H9 (cell line): ENCODE data around the gene AFAP1. TPM values are rescaled to one million over a fixed set of nuclear protein-coding genes. Genes with fewer than 3 reads are reported as not detected.

ENCODE experiments used
- DNase-seq: peaks from one replicate; pipeline ENCODE4 v3.0.0-alpha.2; 2017
- H2AFZ ChIP-seq: one replicate; pipeline ENCODE4 v1.6.1; 2013; ENCODE audit warnings: mild to moderate bottlenecking, low read length, control low read depth, moderate library complexity
- H2AK5ac ChIP-seq: 2 replicates; pipeline ENCODE4 v1.6.1; 2013; ENCODE audit warnings: low read length, control low read depth, mixed read lengths; ENCODE audit not compliant: insufficient read length
- H2BK120ac ChIP-seq: one replicate; pipeline ENCODE4 v1.6.1; 2013; ENCODE audit warnings: low read depth, mild to moderate bottlenecking, low read length, control low read depth, inconsistent platforms; ENCODE audit not compliant: poor library complexity, severe bottlenecking
- H2BK12ac ChIP-seq: 2 replicates; pipeline ENCODE4 v1.6.1; 2013; ENCODE audit warnings: low read length, control low read depth, mixed read lengths, low read depth; ENCODE audit not compliant: insufficient read length
- H2BK15ac ChIP-seq: 2 replicates; pipeline ENCODE4 v1.6.1; 2013; ENCODE audit warnings: low read depth, low read length, control low read depth
- H2BK20ac ChIP-seq: one replicate; pipeline ENCODE4 v1.6.1; 2013; ENCODE audit warnings: low read depth, mild to moderate bottlenecking, low read length, control low read depth, inconsistent platforms; ENCODE audit not compliant: poor library complexity, severe bottlenecking
- H2BK5ac ChIP-seq: 2 replicates; pipeline ENCODE4 v1.6.1; 2013; ENCODE audit warnings: low read length, control low read depth, mixed read lengths; ENCODE audit not compliant: insufficient read length
- H3K14ac ChIP-seq: 2 replicates; pipeline ENCODE4 v1.6.1; 2013; ENCODE audit warnings: low read length, control low read depth; ENCODE audit not compliant: insufficient read depth
- H3K18ac ChIP-seq: 2 replicates; pipeline ENCODE4 v1.6.1; 2013; ENCODE audit warnings: low read depth, mild to moderate bottlenecking, mixed read lengths, low read length, control low read depth; ENCODE audit not compliant: insufficient read length
- H3K23ac ChIP-seq: 2 replicates; pipeline ENCODE4 v1.6.1; 2013; ENCODE audit warnings: low read length, control low read depth, mixed read lengths, low read depth; ENCODE audit not compliant: insufficient read length
- H3K23me2 ChIP-seq: 2 replicates; pipeline ENCODE4 v1.6.1; 2013; ENCODE audit warnings: low read depth, mild to moderate bottlenecking, mixed read lengths, low read length, control low read depth; ENCODE audit not compliant: insufficient read length, poor library complexity, severe bottlenecking
- H3K27ac ChIP-seq: 2 replicates; pipeline ENCODE4 v1.5.1; 2013; ENCODE audit warnings: low read length, control low read depth, mixed read lengths, low read depth; ENCODE audit not compliant: insufficient read length
- H3K27me3 ChIP-seq: 2 replicates; pipeline ENCODE4 v1.6.1; 2013; ENCODE audit warnings: low read length, control low read depth, inconsistent platforms; ENCODE audit not compliant: insufficient read depth
- H3K4ac ChIP-seq: 2 replicates; pipeline ENCODE4 v1.6.1; 2013; ENCODE audit warnings: low read depth, mild to moderate bottlenecking, control low read depth, inconsistent platforms, low read length, moderate library complexity
- H3K4me1 ChIP-seq: 2 replicates; pipeline ENCODE4 v1.6.1; 2013; ENCODE audit warnings: low read length, control low read depth, inconsistent platforms; ENCODE audit not compliant: insufficient read depth
- H3K4me2 ChIP-seq: 2 replicates; pipeline ENCODE4 v1.6.1; 2013; ENCODE audit warnings: low read length, control low read depth, mixed read lengths; ENCODE audit not compliant: insufficient read length, insufficient read depth
- H3K56ac ChIP-seq: 2 replicates; pipeline ENCODE4 v1.6.1; 2013; ENCODE audit warnings: low read depth, mild to moderate bottlenecking, mixed read lengths, low read length, control low read depth; ENCODE audit not compliant: insufficient read length
- H3K79me1 ChIP-seq: 2 replicates; pipeline ENCODE4 v1.6.1; 2013; ENCODE audit warnings: low read depth, mild to moderate bottlenecking, moderate library complexity, low read length, control low read depth, inconsistent platforms; ENCODE audit not compliant: insufficient read depth, poor library complexity, severe bottlenecking
- H3K79me2 ChIP-seq: 2 replicates; pipeline ENCODE4 v1.6.1; 2013; ENCODE audit warnings: low read length, control low read depth, inconsistent platforms; ENCODE audit not compliant: insufficient read depth
- H3K9ac ChIP-seq: 2 replicates; pipeline ENCODE4 v1.6.1; 2013; ENCODE audit warnings: low read length, control low read depth, mixed read lengths; ENCODE audit not compliant: insufficient read length; ENCODE audit errors: extremely low read depth
- H3K9me3 ChIP-seq: one replicate; pipeline ENCODE4 v1.6.1; 2013; ENCODE audit warnings: low read depth, low read length, inconsistent platforms; ENCODE audit not compliant: control insufficient read depth
- H3T11ph ChIP-seq: one replicate; pipeline ENCODE4 v1.6.1; 2013; ENCODE audit warnings: mild to moderate bottlenecking, low read length, control low read depth, inconsistent platforms
- H4K20me1 ChIP-seq: one replicate; pipeline ENCODE4 v1.6.1; 2013; ENCODE audit not compliant: control insufficient read depth, insufficient read length, insufficient read depth
- H4K5ac ChIP-seq: 2 replicates; pipeline ENCODE4 v1.6.1; 2013; ENCODE audit warnings: low read depth, mild to moderate bottlenecking, mixed read lengths, low read length, control low read depth; ENCODE audit not compliant: insufficient read length
- H4K8ac ChIP-seq: replicated peaks from 2 replicates; pipeline ENCODE4 v1.6.1; 2013; ENCODE audit warnings: low read length, control low read depth, mixed read lengths, low read depth; ENCODE audit not compliant: insufficient read length
- H4K91ac ChIP-seq: 2 replicates; pipeline ENCODE4 v1.6.1; 2013; ENCODE audit warnings: low read depth, mild to moderate bottlenecking, moderate library complexity, mixed read lengths, low read length, control low read depth; ENCODE audit not compliant: insufficient read length
- H3K27ac Mint-ChIP-seq, 3 experiments: 2 replicates in 2 of 3; 3 replicates in 1 of 3; pipeline ENCODE4 v1.8.0; 2020 to 2021; ENCODE audit warnings: mixed read lengths in 3 of 3, mild to moderate bottlenecking in 1 of 3, moderate library complexity in 1 of 3
- H3K27me3 Mint-ChIP-seq: 2 replicates; pipeline ENCODE4 v1.8.0; 2021; ENCODE audit warnings: low read depth, mild to moderate bottlenecking, moderate library complexity, mixed read lengths
- H3K36me3 Mint-ChIP-seq, 3 experiments: 2 replicates in 2 of 3; 3 replicates in 1 of 3; pipeline ENCODE4 v1.8.0; 2020 to 2021; ENCODE audit warnings: low read depth in 3 of 3, mixed read lengths in 3 of 3; ENCODE audit not compliant: insufficient read depth in 1 of 3
- H3K4me1 Mint-ChIP-seq, 2 experiments: 2 replicates each; pipeline ENCODE4 v1.8.0; 2020; ENCODE audit warnings: mixed read lengths in 2 of 2
- H3K4me3 Mint-ChIP-seq, 2 experiments: 2 replicates in 1 of 2; 3 replicates in 1 of 2; pipeline ENCODE4 v1.8.0; 2020 to 2021; ENCODE audit warnings: mild to moderate bottlenecking in 2 of 2, mixed read lengths in 2 of 2, moderate library complexity in 1 of 2
- H3K9me3 Mint-ChIP-seq, 2 experiments: 2 replicates in 1 of 2; 3 replicates in 1 of 2; pipeline ENCODE4 v1.8.0; 2020; ENCODE audit warnings: mild to moderate bottlenecking in 2 of 2, mixed read lengths in 2 of 2, moderate library complexity in 1 of 2
- CTCF ChIP-seq: fragments of 200-600 bp; sonication (generic); conservative IDR thresholded peaks from 3 replicates; pipeline ENCODE4 v1.8.0; 2021; ENCODE audit warnings: antibody characterized with exemption, mild to moderate bottlenecking
- WGBS: extraction: QIAGEN DNeasy Blood & Tissue Kit; methylation state at CpG from one replicate; pipeline ENCODE4 v1.1.7; 2013; ENCODE audit warnings: missing lambda C conversion rate, low lambda C conversion rate, mixed read lengths; ENCODE audit not compliant: insufficient read length; ENCODE audit errors: extremely low coverage; 5-methylcytosine and 5-hydroxymethylcytosine counted together
- total RNA-seq: library from RNA; stranded (reverse); gene quantifications from 2 replicates; pipeline ENCODE4 v1.2.1, GENCODE V29; 2021

Gene AFAP1
- total RNA-seq, 1 experiment from 2014 or later: 6.5 TPM

GRCh38 chr4:7956270-7956808 is 16.7 kb upstream of the AFAP1 start:
- Histone ChIP-seq H2BK120ac (no peak overlapping the region), H3K4me1 (peaks cover 2% of the 10 kb centered on the region; the same call in 1 of the 2 replicates), H3K27ac (no peak overlapping the region), H4K5ac (no peak overlapping the region), H3K27me3 (no peaks in the 10 kb centered on the region), H3K4me2 (no peak overlapping the region), H3K23me2 (no peaks in the 10 kb centered on the region), H3K56ac (no peak overlapping the region), H3K4ac (no peak overlapping the region; the same call in 1 of the 2 replicates), H3K18ac (no peak overlapping the region), H4K91ac (no peak overlapping the region), H3K14ac (no peak overlapping the region), H3K9me3 (no peaks in the 10 kb centered on the region), H2BK15ac (no peak overlapping the region), H4K8ac (no peak overlapping the region), H2BK5ac (no peak overlapping the region), H3K9ac (no peak overlapping the region), H2AFZ (no peak overlapping the region), H3K79me1 (no peaks in the 10 kb centered on the region), H4K20me1 (no peaks in the 10 kb centered on the region), H2BK20ac (no peak overlapping the region), H2BK12ac (no peak overlapping the region), H3K79me2 (no peaks in the 10 kb centered on the region), H3K23ac (no peak overlapping the region), H3T11ph (no peak overlapping the region), H2AK5ac (no peak overlapping the region)
- no peak for TF ChIP-seq CTCF
- no CpG with 5 or more reads among the region's 8 CpGs for WGBS
- no peak for DNase-seq
- H3K36me3 Mint-ChIP-seq: no peaks in the 10 kb centered on the region
- peak overlapping the region in 1 of 3 experiments; percentile 15; a peak in 1 of 7 replicates for H3K27ac Mint-ChIP-seq
- H3K9me3 Mint-ChIP-seq: peaks cover 0 to 2% of the 10 kb centered on the region in 2 experiments; a peak in 1 of 5 replicates
- H3K4me1 Mint-ChIP-seq: peaks cover 23 to 27% of the 10 kb centered on the region in 2 experiments
- no peaks in the 10 kb centered on the region; the same call in 1 of the 2 replicates for H3K27me3 Mint-ChIP-seq
- H3K4me3 Mint-ChIP-seq: no peak overlapping the region
